ENCODE results near the gene ARFGEF3. TPM values are rescaled to one million over a fixed set of nuclear protein-coding genes. Genes with fewer than 3 reads are reported as not detected.
"Not testable (repeated sequence)": the region's sequence is repeated elsewhere in the genome, so short reads cannot be mapped to it uniquely, and the experiment has no call there.

Gene ARFGEF3
- total RNA-seq, 4 donors from 2014 or later, result 2.8 to 11.8 (median 7.8) TPM

GRCh38 chr6:138211048-138211581 lies 49.4 kb downstream of the ARFGEF3 start:
- intact Hi-C loops (cut with DNase I; ENCODE audit: low total_unique reads), result no loop called here
- DNase-seq (ENCODE audit: low spot score in 2 of 2), result no peak
- H3K4me3 ChIP-seq (ENCODE audit: low read depth, poor library complexity, severe bottlenecking), result no peak overlapping the region
- 90 to 91% methylated on average over 2 of the region's 2 CpGs for WGBS, 2 donors
- TF ChIP-seq CTCF (IDR thresholded peaks at IDR 0.05) (no peak), POLR2A (IDR thresholded peaks at IDR 0.05) (no peak)

- TF ChIP-seq POLR2A (IDR thresholded peaks at IDR 0.05) (no peak), CTCF (IDR thresholded peaks at IDR 0.05) (no peak)
- no peak for DNase-seq (ENCODE audit: low spot score in 2 of 2)
- no peak overlapping the region for H3K4me3 ChIP-seq (ENCODE audit: low read depth, poor library complexity, severe bottlenecking)
- intact Hi-C loops (cut with DNase I; ENCODE audit: low total_unique reads), result no loop called here
- 87% methylated on average over 5 of the region's 5 CpGs for WGBS, 2 donors
Observed at GRCh38 chr6:138211601-138212000, 49.9 kb downstream of the ARFGEF3 start.

- DNase-seq (ENCODE audit: low spot score in 2 of 2); intact Hi-C loops (cut with DNase I; ENCODE audit: low total_unique reads); H3K4me3 ChIP-seq (ENCODE audit: low read depth, poor library complexity, severe bottlenecking): not testable (repeated sequence)
- whole genome bisulfite sequencing, 2 donors, result 98 to 100% methylated on average over 2 of the region's 2 CpGs
Observed at GRCh38 chr6:138212530-138212929, 50.8 kb downstream of the ARFGEF3 start.

- WGBS, 2 donors, result 51 to 52% methylated on average over 7 of the region's 7 CpGs
Observed at GRCh38 chr6:138215093-138215782, 53.5 kb downstream of the ARFGEF3 start.

GRCh38 chr6:138218449-138218848 lies 56.7 kb downstream of the ARFGEF3 start, which contains the start of gene PBOV1:
Gene PBOV1 (minus strand): TSS chr6:138218491. CDS start chr6:138218395, 96 bp downstream.
- H3K4me3 ChIP-seq (ENCODE audit: low read depth, poor library complexity, severe bottlenecking), result no peak within 1 kb of the TSS
- 81 to 85% methylated on average over 2 of the region's 2 CpGs for WGBS, 2 donors
- intact Hi-C loops (cut with DNase I; ENCODE audit: low total_unique reads), result no loop called here
- no peak for DNase-seq (ENCODE audit: low spot score in 2 of 2)
- no peak for TF ChIP-seq POLR2A (IDR thresholded peaks at IDR 0.05)

More at GRCh38 chr6:138215093-138215782, 53.5 kb downstream of the ARFGEF3 start:
- H3K4me3 ChIP-seq (ENCODE audit: low read depth, poor library complexity, severe bottlenecking), result no peak overlapping the region
- intact Hi-C loops (cut with DNase I; ENCODE audit: low total_unique reads), result no loop called here
- TF ChIP-seq POLR2A (IDR thresholded peaks at IDR 0.05) (no peak), CTCF (IDR thresholded peaks at IDR 0.05) (no peak)
- no peak for DNase-seq (ENCODE audit: low spot score in 2 of 2)

- intact Hi-C loops (cut with DNase I; ENCODE audit: low total_unique reads), result no loop called here
- no peak overlapping the region for H3K4me3 ChIP-seq (ENCODE audit: low read depth, poor library complexity, severe bottlenecking)
- 86 to 92% methylated on average over 3 of the region's 3 CpGs for WGBS, 2 donors
- DNase-seq (ENCODE audit: low spot score in 2 of 2), result no peak
- TF ChIP-seq CTCF (IDR thresholded peaks at IDR 0.05) (no peak), POLR2A (IDR thresholded peaks at IDR 0.05) (no peak)
Observed at GRCh38 chr6:138219398-138219797, 57.7 kb downstream of the ARFGEF3 start.

- DNase-seq (ENCODE audit: low spot score in 2 of 2), result no peak
- WGBS, 2 donors, result 97 to 98% methylated on average over 4 of the region's 4 CpGs
- no peak for TF ChIP-seq CTCF (IDR thresholded peaks at IDR 0.05)
- no peak for TF ChIP-seq POLR2A (IDR thresholded peaks at IDR 0.05)
- H3K4me3 ChIP-seq (ENCODE audit: low read depth, poor library complexity, severe bottlenecking), result no peak overlapping the region
- intact Hi-C loops (cut with DNase I; ENCODE audit: low total_unique reads), result no loop called here
Observed at GRCh38 chr6:138219901-138220300, 58.2 kb downstream of the ARFGEF3 start.
